Testis (tissue), 3 donors: ENCODE results near the gene CIB4. TPM values are rescaled to one million over a fixed set of nuclear protein-coding genes. Genes with fewer than 3 reads are reported as not detected.

Experiments used
- DNase-seq: peaks from one replicate; pipeline ENCODE4 v3.0.0-alpha.2; 2019
- H3K27ac ChIP-seq, 2 donors: fragments of 200-600 bp; sonication (generic); one replicate each; pipeline ENCODE4 v1.5.1; 2019
- H3K27me3 ChIP-seq: fragments of 200-600 bp; sonication (generic); one replicate; pipeline ENCODE4 v1.5.1; 2019
- H3K36me3 ChIP-seq: fragments of 200-600 bp; sonication (generic); one replicate; pipeline ENCODE4 v1.5.1; 2017; ENCODE audit warnings: low read depth; ENCODE audit errors: missing control alignments
- H3K4me1 ChIP-seq: fragments of 200-600 bp; sonication (generic); one replicate; pipeline ENCODE4 v1.5.1; 2019
- H3K4me3 ChIP-seq, 2 donors: fragments of 200-600 bp; sonication (generic); one replicate each; pipeline ENCODE4 v1.5.1; 2017 to 2019
- H3K9me3 ChIP-seq: fragments of 200-600 bp; sonication (generic); one replicate; pipeline ENCODE4 v1.5.1; 2017
- POLR2A ChIP-seq: fragments of 450-650 bp; IDR thresholded peaks from one replicate; pipeline ENCODE4 v1.6.1; 2017; ENCODE audit warnings: antibody characterized with exemption, mild to moderate bottlenecking, moderate library complexity
- WGBS, 2 donors: methylation state at CpG; one replicate each; pipeline ENCODE4 v1.1.5; 2018; 5-methylcytosine and 5-hydroxymethylcytosine counted together
- intact Hi-C: fragments of 100-400 bp; cut with DNase I; formaldehyde crosslinking; loops from one replicate; pipeline ENCODE4 v1.15.1; 2023; ENCODE audit warnings: low total_unique reads
- polyA plus RNA-seq: library from polyadenylated mRNA; stranded (reverse); fragments of 350-450 nt; fragmentation: Illumina TruSeq; extraction: RNeasy Lipid Tissue Mini Kit (QIAGEN cat#74804); gene quantifications from one replicate; pipeline ENCODE4 v1.2.3, GENCODE V29; 2014; ENCODE audit warnings: low read depth, low replicate concordance; ENCODE audit not compliant: insufficient read depth
- total RNA-seq, 2 donors: library from RNA; depleted of rRNA; stranded (reverse); fragments of >200 nt; gene quantifications; one replicate each; pipeline ENCODE4 v1.2.3, GENCODE V29; 2016
- TF ChIP-seq, protein P1 (sequence below), 3 experiments: fragments of 450-650 bp in 2 of 3; fragments of 200-600 bp in 1 of 3; sonication (generic) in 1 of 3; IDR thresholded peaks; one replicate each; pipeline ENCODE4 v1.5.1; 2016 to 2019; ENCODE audit warnings: antibody characterized with exemption in 3 of 3, mild to moderate bottlenecking in 2 of 3, moderate library complexity in 1 of 3

The CIB4 gene
- total and polyA plus RNA-seq, 3 donors from 2014 or later = 7.5 to 30.6 (median 8.7) TPM

DNA sequence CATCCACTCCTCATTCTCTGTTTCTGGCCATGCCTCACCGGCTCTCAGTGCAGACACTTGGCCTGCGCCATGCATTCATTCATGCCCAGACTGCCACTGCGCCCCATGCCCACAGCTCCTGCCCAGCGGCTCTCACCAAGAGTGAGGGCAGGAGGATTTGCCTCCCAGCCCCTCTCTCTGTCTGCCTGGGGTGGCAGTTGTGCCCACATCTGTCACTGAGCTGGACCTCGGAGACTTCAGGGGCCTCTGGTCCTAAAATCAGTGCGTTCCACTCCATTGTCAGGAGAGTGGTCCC is 75.1 kb downstream of the CIB4 start:
- Histone ChIP-seq H3K9me3 (no peaks in the 10 kb centered on the region), H3K4me1 (peaks cover 8% of the 10 kb centered on the region), H3K4me3 (no peak overlapping the region), H3K27ac (no peak overlapping the region), H3K36me3 (no peaks in the 10 kb centered on the region), H3K27me3 (no peaks in the 10 kb centered on the region)
- TF ChIP-seq, protein P1, sequence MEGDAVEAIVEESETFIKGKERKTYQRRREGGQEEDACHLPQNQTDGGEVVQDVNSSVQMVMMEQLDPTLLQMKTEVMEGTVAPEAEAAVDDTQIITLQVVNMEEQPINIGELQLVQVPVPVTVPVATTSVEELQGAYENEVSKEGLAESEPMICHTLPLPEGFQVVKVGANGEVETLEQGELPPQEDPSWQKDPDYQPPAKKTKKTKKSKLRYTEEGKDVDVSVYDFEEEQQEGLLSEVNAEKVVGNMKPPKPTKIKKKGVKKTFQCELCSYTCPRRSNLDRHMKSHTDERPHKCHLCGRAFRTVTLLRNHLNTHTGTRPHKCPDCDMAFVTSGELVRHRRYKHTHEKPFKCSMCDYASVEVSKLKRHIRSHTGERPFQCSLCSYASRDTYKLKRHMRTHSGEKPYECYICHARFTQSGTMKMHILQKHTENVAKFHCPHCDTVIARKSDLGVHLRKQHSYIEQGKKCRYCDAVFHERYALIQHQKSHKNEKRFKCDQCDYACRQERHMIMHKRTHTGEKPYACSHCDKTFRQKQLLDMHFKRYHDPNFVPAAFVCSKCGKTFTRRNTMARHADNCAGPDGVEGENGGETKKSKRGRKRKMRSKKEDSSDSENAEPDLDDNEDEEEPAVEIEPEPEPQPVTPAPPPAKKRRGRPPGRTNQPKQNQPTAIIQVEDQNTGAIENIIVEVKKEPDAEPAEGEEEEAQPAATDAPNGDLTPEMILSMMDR (IDR thresholded peaks at IDR 0.05) = no peak
- TF ChIP-seq POLR2A = no peak
- 90 to 100% methylated on average over 4 to 6 of the region's 6 CpGs for WGBS, 2 donors
- DNase-seq = no peak
- intact Hi-C loops = no loop called here

DNA sequence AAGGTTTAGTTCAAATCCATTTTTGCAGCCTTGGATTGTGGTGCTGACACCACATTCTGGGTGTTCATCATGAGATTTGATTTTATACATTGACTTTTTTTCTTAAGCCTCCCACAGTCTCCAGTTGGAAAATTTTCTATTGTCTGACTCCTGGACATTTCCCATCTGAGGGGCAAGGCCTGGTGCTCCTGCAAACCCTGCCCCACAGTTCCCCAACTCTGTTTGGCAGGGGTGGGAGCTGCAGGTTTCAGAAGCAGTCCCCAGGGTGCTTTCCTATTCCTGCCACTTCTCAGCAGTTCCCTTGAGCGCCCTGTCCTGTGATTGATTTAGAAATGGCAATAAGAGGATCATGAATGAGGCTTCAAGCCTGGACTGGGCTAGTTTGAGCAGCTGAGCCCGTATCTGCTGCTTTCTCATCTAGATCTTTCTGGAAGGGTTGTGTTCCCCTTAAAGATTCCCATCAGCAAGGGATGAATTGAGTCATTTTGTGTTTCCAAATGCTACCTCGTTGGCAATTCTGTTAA is 77.0 kb downstream of the CIB4 start:
- H3K9me3 ChIP-seq = no peaks in the 10 kb centered on the region
- no peak overlapping the region for H3K27ac ChIP-seq
- H3K4me1 ChIP-seq = peaks cover 8% of the 10 kb centered on the region
- no peak for DNase-seq
- no peak overlapping the region for H3K4me3 ChIP-seq
- TF ChIP-seq, protein P1 (IDR thresholded peaks at IDR 0.05) = no peak
- TF ChIP-seq POLR2A = no peak
- H3K36me3 ChIP-seq = no peaks in the 10 kb centered on the region
- no peaks in the 10 kb centered on the region for H3K27me3 ChIP-seq
- intact Hi-C loops = no loop called here
- 86 to 100% methylated on average over 3 of the region's 3 CpGs for WGBS, 2 donors

DNA sequence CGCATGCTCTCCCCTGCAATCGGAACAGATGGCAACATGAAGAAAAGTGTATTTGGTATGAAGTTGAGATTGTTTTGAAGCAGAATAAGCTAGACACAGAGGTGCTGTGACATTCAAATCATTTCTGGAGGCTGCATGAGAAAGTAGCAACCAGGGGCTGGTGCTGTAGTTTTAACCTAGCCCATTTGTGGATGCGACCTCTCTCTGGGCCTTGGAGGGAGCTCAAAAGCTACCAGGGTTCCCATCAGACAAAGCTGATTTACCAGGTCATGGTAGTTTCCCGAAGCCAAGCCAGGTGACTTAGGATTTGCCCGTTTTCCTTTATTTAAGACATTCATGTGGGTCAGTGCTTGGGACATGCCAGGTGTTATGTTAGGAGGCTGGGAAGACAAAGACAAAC is 77.5 kb downstream of the CIB4 start:
- TF ChIP-seq, protein P1 (IDR thresholded peaks at IDR 0.05) = no peak
- TF ChIP-seq POLR2A = no peak
- Histone ChIP-seq H3K4me3 (no peak overlapping the region), H3K9me3 (no peaks in the 10 kb centered on the region), H3K27ac (no peak overlapping the region), H3K27me3 (no peaks in the 10 kb centered on the region), H3K4me1 (peaks cover 8% of the 10 kb centered on the region), H3K36me3 (no peaks in the 10 kb centered on the region)
- no peak for DNase-seq
- intact Hi-C loops = no loop called here
- WGBS, 2 donors = 72 to 90% methylated on average over 5 of the region's 5 CpGs

DNA sequence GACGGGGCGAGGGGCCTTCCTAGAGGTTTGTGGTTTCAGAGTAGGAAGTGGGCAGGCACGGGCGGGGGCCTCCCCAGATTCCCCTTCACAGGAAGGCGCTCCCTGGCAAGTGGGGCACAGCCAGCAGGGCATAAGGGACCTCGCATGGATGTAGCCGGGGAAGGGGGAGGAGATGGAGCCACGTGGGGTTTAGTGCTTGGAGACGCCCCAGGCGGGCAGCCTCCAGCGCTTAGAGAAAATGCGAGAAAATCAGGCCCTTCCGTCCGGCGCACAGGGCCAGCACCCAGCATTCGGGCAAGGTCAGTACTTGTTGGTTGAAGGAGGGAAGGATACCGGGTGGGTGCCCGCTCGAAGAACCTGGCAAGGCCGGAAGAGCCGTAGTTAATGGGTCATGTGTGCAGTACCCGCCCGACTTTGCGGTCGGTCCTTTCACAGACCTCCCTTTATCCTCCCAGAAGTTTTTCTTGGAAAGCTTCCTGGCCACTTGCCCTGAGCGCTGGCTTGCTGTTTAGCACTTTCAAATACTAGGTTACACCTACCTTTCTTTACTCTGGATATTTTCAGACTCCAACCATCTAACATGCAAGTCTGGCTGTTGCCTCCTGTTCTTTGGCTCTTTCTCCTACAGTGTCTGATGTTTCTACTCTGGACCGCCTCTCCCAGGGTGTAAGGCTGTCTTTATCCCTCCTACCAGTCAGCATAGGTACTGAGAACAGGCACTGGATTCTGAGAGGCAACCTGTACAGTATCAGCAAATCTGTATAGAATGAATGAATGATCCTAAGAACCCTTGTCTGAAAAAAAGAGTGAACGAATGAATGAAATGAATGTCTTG is 78.1 kb downstream of the CIB4 start:
- H3K4me3 ChIP-seq = peak overlapping the region; percentile 23 to 34
- DNase-seq = peak; percentile 66
- no peaks in the 10 kb centered on the region for H3K9me3 ChIP-seq
- H3K27me3 ChIP-seq = no peaks in the 10 kb centered on the region
- H3K4me1 ChIP-seq = peaks cover 8% of the 10 kb centered on the region
- intact Hi-C loops = no loop called here
- H3K27ac ChIP-seq = no peak overlapping the region
- WGBS, 2 donors = 6 to 10% methylated on average over 27 to 28 of the region's 28 CpGs
- no peaks in the 10 kb centered on the region for H3K36me3 ChIP-seq
- TF ChIP-seq POLR2A = no peak
- TF ChIP-seq, protein P1 (IDR thresholded peaks at IDR 0.05) = no peak
